ENCODE measurements around the gene FAM180B.
"Not testable (repeated sequence)": the region's sequence is repeated elsewhere in the genome, so short reads cannot be mapped to it uniquely, and the experiment has no call there.

Gene FAM180B

DNA sequence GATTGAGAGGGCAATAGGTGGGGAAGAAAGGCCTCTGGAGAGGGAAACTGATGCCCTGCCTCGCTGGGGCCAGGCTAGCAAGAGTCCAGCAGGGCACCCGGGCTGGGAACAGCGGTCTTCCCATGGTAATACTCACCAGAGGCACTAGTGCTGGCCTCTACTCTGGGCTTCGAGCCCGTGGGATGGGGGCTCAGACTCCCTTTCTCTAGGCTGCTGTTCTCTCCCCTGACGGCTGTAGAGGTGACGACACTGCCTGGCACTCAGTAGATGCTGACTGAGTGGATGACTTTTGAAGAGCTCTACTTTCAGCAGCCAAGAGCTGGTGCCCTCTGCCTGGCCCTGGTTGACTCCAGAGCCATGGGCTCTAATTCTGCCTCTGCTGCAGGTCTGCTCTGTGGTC lies 8.6 kb downstream of the FAM180B start:
- no peak for DNase-seq (ENCODE audit: low read depth)

DNA sequence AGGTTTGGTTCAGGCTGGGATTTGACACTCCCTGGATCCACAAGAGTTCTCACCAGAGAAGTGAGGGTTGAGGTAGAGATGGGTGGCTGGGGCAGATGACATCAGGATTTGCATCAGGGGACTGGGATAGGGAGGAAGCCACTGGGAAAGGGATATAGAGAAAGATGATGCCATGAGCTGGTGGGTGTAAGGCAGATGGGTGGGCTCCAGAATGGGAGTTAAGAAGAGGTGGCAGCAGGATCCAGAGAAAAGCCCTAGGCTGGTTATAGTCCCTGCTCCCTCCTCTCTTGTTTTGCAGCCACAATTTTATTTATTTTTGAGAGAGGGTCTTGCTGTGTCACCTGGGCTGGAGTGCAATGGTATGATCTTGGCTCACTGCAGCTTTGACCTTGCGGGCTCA lies 9.5 kb downstream of the FAM180B start:
- DNase-seq (ENCODE audit: low read depth): no peak

DNA sequence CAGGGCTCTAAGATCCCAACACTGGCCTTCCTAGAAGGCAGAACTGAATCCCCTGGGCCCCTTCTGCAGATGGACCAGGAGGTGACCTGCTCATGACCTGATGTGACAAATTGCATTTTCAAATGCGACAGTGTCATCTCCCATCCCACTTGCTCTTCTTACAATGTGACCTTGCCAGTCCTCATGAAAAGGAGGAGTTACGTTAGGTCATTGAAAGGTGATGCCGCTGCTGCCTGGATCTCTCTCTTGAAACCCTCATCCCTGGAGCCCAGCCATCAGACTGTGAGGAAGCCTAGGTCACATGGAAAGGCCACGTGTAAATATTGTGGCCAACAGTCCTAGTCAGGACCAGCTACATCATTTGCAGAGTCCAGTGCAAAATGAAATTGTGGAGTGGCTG lies 13.4 kb downstream of the FAM180B start:
- DNase-seq (ENCODE audit: low read depth): no peak

DNA sequence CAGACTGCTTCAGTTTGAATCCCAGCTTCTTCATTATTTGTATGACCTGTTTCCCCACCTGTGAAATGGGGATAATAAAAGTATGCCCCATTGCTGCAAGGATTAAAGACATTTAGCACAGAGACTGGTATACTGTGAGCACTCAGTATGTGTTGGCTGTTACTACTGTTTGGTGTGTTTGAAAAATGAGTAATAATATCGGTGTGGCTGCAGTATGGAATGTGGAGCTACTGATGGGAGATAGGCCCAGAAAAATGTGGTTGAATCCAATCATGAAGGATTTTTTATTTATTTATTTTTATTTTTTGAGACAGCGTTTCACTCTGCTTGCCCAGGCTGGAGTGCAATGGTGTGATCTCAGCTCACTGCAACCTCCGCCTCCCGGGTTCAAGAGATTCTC lies 16.8 kb downstream of the FAM180B start:
- DNase-seq (ENCODE audit: low read depth): no peak

DNA sequence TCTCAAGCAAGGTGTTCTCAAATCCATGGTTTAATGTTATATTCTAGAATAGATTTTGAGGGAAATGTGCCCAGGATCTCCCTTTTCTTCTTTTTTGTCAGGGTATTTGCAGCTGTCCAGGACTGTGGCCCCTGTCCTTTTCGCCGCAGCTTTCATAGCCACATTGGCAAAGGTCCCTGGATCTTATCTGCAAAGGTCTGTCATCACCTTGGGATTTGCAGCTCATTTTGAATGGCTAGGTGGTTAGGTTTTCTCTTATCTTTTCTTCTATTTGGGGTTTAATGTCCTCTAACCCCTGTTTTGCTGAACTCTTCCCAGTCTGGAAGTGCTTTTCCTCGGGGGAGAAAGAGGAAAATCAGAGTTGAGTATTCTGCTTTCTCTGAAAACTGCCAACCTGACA lies 19.4 kb downstream of the FAM180B start:
- DNase-seq (ENCODE audit: low read depth): no peak

DNA sequence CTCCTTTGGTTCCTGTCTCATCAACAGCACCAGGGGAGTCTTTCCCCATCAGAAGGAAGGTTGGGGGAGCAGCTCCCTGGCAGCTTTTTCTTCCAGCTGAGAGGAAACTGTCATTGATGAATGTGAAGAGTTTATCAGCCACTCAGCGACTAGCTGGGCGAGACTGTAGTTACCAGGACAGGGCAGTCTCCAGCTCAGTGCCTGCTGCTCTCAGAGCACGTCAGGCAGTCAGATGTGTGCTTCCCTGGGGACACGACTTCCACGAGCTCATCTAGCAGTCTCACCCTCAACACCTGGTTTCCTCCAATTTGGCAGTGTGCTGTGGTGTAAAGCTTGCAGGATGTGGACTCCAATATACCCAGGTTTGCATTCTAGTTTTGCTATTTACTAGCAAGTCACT lies 20.3 kb downstream of the FAM180B start:
- no peak for DNase-seq (ENCODE audit: low read depth)

DNA sequence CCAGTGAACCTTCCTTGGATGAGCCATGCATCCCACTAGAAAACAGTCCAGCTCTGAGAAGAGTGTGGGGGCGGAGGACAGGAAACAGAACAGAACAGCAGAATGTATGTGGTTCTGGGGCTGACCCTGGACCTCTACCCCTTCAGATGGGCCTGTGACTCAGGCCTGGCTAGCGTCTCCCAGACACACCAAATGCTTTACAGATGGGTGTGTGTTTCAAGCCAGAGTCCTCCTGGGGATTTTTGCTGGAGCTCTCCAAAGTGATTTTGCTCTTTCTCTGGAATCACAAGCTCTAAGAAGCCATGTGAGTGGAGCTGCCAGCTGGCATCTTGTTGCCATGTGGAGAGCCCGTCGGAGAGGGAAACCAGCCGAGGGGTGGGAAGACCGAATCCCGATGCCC lies 20.9 kb downstream of the FAM180B start:
- no peak for DNase-seq (ENCODE audit: low read depth)

DNA sequence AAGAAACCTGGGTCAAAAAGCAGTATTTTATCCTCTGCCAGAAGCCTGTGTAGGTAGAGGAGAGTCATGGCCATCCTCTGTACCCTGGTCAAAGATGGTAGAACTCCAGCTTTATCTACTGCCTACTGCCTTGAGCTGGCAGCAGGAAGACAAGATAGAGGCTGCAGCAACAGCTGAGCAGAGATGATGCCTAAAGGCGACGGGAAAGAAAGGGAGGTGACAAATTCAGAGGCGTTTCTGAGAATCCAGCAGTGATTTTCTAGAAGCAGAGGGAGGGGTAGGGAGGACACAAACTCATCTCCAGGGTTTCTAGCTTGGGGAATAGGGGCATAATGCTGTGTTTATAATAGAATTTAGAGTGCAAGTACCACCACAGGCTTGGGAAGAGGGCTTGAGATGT lies 23.2 kb downstream of the FAM180B start:
- no peak for DNase-seq (ENCODE audit: low read depth)

DNA sequence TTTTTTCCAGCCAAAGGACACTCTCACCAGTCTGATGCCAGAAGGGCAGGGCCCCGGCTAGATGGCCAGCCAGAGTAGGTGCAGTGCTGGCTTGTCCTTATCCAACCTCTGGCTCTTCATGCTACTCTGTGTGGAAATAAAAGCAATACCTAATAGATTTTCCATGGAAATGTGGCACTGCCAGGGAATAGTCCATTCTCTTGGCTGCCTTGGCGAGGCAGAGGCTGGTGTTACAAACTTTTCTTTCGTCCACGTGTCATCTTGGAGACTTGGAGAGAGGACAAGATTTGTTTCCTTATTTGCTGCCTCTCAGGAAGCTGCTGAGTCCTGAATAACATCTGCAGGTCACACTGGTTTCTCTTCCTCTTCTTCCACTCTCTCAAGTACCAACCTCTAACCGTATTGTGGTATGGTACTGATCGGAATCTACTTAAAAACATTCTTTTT lies 24.9 kb downstream of the FAM180B start:
- no peak for DNase-seq (ENCODE audit: low read depth)

DNA sequence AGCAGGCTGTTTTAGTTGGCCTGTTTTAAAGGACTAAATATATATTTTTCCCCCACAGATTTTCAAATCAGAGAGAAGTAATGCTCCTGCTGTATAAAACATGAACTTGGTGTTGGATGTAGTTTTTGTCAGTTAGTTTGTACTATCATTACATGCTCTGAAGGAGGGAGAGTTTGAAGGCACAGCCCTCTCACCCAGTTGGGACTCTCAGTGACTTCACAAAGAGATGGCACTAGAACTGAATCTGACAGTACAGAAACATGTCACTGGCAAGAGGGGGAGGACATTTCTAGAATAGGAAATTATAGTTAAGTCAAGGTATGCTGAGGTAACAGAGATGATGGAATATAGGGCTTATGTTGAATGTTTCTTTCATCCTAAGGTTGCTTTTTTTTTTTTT lies 28.8 kb downstream of the FAM180B start:
- DNase-seq (ENCODE audit: low read depth): no peak

DNA sequence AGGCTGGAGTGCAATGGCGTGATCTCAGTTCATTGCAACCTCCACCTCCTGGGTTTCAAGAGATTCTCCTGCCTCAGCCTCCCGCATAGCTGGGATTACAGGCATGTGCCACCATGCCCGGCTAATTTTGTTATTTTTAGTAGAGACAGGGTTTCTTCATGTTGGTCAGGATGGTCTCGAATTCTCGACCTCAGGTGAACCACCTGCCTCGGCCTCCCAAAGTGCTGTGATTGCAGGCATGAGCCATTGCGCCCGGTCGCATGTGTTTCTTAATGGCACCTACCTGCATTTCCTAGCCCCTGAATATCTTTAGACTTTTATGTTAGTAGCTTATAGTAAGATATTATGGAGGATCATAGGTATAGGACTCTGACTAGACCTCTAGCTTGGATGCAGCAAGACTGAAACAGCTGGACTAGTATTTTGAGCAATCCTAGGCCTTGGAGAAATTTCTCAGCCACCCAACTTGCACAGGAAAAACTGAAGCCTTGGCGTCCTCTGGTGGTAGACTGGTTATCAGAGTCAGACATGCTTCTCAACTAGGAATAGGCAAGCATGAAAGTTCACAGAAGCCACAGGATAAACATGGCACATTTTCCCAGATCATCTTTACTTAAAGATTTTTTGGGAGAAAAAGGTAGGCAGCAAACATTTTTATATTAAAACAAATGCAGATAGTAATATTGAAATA lies 30.4 kb downstream of the FAM180B start:
- DNase-seq (ENCODE audit: low read depth): no peak

DNA sequence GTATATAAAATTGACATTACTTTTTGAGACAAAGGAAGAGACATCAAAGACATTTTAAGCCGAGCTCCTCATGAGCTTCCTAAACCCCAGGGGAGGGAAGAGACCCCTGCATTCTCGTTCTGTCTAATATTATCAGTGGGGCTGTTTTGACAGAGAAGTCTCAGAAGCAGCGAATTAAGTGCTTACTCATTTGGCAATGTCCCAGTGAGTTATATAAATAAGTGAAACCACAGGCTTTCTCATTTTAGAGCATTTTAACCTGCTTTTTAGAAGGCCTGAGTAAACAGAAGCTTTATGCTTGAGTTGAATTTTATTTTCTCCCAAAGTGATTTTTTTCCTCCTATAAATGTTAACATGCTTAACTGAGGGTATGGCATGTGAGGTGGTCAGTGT lies 30.9 kb downstream of the FAM180B start:
- DNase-seq (ENCODE audit: low read depth): no peak

DNA sequence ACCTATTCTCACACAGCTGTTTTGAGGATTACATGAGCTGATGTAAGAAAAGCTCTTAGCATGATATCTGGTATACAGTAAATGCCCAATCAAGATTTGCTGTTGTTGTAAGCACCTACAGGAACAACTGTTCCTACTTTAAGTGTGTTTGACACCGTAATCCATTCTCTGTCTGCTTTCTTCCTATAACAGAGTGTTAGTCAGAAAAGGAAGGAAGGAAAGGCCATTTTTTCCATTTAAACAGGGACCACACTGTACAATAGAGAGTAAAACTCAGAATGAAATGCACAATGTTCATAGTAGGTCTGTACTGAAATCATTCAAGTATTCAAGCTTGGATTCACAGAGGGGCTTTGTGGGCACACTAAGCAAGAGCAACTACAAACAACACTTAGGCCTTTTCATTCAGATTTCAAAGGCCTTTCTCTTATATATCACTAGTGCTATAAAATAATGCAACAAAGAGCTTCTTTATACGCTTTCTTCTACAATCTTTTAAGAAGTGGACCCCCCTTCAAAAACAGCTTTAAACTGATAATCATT lies 34.4 kb downstream of the FAM180B start:
- DNase-seq (ENCODE audit: low read depth): no peak

DNA sequence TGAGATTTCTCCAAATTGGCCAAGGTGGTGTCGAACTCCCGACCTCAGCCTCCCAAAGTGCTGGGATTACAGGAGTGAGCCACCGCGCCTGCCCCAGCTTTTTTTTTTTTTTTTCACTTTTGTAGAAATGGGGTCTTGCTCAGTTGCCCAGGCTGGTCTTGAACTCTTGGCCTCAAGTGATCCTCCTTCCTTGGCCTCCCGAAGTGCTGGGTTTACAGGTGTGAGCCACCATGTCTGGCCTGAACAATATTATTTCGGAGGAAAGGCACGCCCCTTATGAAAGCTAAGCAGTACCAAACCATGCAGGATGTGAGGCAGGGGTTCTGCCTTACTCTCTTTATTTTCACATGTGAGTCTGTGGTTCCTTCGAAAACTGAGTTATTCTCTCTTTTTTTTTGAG lies 39.8 kb downstream of the FAM180B start:
- no peak for DNase-seq (ENCODE audit: low read depth)

DNA sequence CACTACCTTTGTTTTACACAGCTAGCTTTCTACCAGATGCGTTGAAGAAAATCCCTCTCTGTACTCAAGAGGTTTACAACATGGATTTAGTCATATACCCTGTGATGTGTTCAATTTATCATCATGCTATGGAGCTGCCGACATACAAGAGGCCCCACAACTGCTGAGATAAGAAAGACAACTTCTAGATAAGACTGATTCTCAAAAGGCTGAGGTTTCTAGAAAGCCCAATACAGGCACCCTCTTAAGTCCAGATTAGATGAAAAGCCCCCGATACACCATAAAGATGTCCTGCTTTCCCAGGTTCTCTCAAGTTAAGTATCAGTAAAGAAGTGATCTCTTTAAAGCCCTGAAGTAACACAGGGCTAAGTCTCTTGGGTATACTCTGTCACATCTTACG lies 41.5 kb downstream of the FAM180B start:
- DNase-seq (ENCODE audit: low read depth): no peak

DNA sequence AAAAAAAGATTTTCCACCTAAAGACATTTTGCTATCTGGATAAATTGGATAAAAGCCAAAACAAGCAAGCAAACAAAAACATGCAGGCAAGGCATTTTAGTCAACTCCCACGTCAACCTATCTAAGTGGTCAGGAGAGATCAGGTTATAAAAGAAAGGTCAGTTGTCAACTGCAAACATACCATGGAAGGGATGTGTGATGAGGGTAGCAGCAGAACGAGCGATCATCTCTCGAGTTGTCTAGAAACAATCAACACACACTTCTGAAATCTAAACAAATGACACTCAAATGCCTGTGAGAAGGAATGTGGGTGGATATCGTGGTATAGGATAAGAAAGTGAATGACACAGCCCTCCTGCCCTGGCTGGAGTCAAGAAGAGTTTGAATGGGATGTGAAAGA lies 45.0 kb downstream of the FAM180B start:
- no peak for DNase-seq (ENCODE audit: low read depth)

DNA sequence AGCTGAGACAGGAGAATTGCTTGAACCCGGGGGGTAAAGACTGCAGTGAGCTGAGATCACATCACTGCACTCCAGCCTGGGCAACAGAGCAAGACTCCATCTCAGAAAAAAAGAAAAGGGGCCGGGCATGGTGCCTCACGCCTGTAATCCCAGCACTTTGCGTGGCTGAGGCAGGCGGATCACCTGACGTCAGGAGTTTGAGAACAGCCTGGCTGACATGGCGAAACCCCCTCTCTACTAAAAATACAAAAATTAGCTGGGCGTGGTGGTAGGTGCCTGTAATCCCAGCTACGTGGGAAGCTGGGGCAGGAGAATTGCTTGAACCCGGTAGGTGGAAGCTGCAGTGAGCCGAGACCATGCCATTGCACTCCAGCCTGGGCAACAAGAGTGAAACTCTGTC lies 49.9 kb downstream of the FAM180B start:
- DNase-seq (ENCODE audit: low read depth): not testable (repeated sequence)

Data from stimulated activated CD8-positive, alpha-beta memory T cell treated with anti-CD3 and anti-CD28 coated beads, Interleukin-12 subunit alpha, Interleukin-12 subunit beta, amount 100 ng/mL, for 1 hour (primary cell).